Hepatocyte (in vitro differentiated cells): Measurements from ENCODE around the gene E2F8.

Experiments
- EZH2 ChIP-seq: fragments of 200-600 bp; sonication (generic); IDR thresholded peaks from 2 replicates; pipeline ENCODE4 v1.6.1; 2016; ENCODE audit warnings: antibody characterized with exemption, mild to moderate bottlenecking, borderline replicate concordance
- TF ChIP-seq, protein P1 (sequence below): fragments of 200-600 bp; sonication (generic); IDR thresholded peaks from 2 replicates; pipeline ENCODE4 v1.5.1; 2016; ENCODE audit warnings: antibody characterized with exemption, mild to moderate bottlenecking; ENCODE audit not compliant: poor library complexity

DNA sequence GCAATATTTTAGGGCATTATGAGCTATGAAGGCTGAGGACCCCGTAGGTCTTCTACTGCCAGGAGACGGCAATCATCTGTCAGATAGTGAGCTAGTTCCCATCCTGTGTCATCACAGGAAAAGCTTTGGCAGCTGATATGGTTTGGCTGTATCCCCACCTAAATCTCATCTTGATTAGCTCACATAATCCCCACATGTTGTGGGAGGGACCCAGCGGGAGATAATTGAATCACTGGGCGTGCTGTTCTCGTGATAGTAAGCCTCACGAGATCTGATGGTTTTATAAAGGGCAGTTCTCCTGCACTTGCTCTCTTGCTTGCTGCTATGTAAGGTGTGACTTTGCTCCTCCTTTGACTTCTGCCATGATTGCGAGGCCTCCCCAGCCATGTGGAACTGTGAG is 57.1 kb downstream of the E2F8 start:
- TF ChIP-seq EZH2, result no peak
- TF ChIP-seq, protein P1, sequence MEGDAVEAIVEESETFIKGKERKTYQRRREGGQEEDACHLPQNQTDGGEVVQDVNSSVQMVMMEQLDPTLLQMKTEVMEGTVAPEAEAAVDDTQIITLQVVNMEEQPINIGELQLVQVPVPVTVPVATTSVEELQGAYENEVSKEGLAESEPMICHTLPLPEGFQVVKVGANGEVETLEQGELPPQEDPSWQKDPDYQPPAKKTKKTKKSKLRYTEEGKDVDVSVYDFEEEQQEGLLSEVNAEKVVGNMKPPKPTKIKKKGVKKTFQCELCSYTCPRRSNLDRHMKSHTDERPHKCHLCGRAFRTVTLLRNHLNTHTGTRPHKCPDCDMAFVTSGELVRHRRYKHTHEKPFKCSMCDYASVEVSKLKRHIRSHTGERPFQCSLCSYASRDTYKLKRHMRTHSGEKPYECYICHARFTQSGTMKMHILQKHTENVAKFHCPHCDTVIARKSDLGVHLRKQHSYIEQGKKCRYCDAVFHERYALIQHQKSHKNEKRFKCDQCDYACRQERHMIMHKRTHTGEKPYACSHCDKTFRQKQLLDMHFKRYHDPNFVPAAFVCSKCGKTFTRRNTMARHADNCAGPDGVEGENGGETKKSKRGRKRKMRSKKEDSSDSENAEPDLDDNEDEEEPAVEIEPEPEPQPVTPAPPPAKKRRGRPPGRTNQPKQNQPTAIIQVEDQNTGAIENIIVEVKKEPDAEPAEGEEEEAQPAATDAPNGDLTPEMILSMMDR, result no peak
